HUES64 (cell line): Measurements from ENCODE around the gene BASP1.
"Not testable (repeated sequence)": the region's sequence is repeated elsewhere in the genome, so short reads cannot be mapped to it uniquely, and the experiment has no call there.

Experiments used
- H3K27ac ChIP-seq: 2 replicates; pipeline ENCODE4 v1.7.0; 2013; ENCODE audit warnings: low read depth, low read length, inconsistent platforms
- H3K27me3 ChIP-seq: 2 replicates; pipeline ENCODE4 v1.6.1; 2013; ENCODE audit warnings: mild to moderate bottlenecking, low read length; ENCODE audit not compliant: insufficient read depth
- H3K36me3 ChIP-seq: 2 replicates; pipeline ENCODE4 v1.6.1; 2013; ENCODE audit warnings: mild to moderate bottlenecking, low read length; ENCODE audit not compliant: insufficient read depth
- H3K4me1 ChIP-seq: 2 replicates; pipeline ENCODE4 v1.6.1; 2013; ENCODE audit warnings: mild to moderate bottlenecking, low read length, moderate library complexity; ENCODE audit not compliant: insufficient read depth
- H3K4me3 ChIP-seq: 2 replicates; pipeline ENCODE4 v1.5.1; 2013; ENCODE audit warnings: mild to moderate bottlenecking, low read length, moderate library complexity
- H3K9ac ChIP-seq: 2 replicates; pipeline ENCODE4 v1.6.1; 2013; ENCODE audit warnings: mild to moderate bottlenecking, low read depth, low read length
- H3K9me3 ChIP-seq: 2 replicates; pipeline ENCODE4 v1.6.1; 2013; ENCODE audit warnings: low read depth, low read length; ENCODE audit not compliant: insufficient read depth
- whole genome bisulfite sequencing: fragments of 150-250, 120-280 bp; methylation state at CpG from one replicate; pipeline ENCODE4 v1.1.7; 2013; ENCODE audit warnings: missing lambda C conversion rate; 5-methylcytosine and 5-hydroxymethylcytosine counted together

The BASP1 gene

GRCh38 chr5:17238521-17239041 lies 21.1 kb downstream of the BASP1 start:
- no peak overlapping the region for H3K27ac ChIP-seq
- H3K9ac ChIP-seq = no peak overlapping the region
- no peak overlapping the region for H3K4me3 ChIP-seq
- WGBS = 93% methylated on average over 6 of the region's 6 CpGs
- peaks cover 17% of the 10 kb centered on the region for H3K36me3 ChIP-seq
- H3K27me3 ChIP-seq = no peaks in the 10 kb centered on the region
- H3K4me1 ChIP-seq = peaks cover 21% of the 10 kb centered on the region
- H3K9me3 ChIP-seq = no peaks in the 10 kb centered on the region

GRCh38 chr5:17239953-17240352 lies 22.5 kb downstream of the BASP1 start:
- no peak overlapping the region for H3K9ac ChIP-seq
- no peak overlapping the region for H3K4me3 ChIP-seq
- peaks cover 21% of the 10 kb centered on the region for H3K4me1 ChIP-seq
- no peak overlapping the region for H3K27ac ChIP-seq
- WGBS = 87% methylated on average over 5 of the region's 6 CpGs
- H3K27me3 ChIP-seq = no peaks in the 10 kb centered on the region
- peaks cover 6% of the 10 kb centered on the region for H3K36me3 ChIP-seq
- H3K9me3 ChIP-seq = no peaks in the 10 kb centered on the region

- no peak overlapping the region for H3K4me3 ChIP-seq
- H3K9ac ChIP-seq = no peak overlapping the region
- no peaks in the 10 kb centered on the region for H3K27me3 ChIP-seq
- WGBS = no CpG with 5 or more reads among the region's 1 CpG
- H3K4me1 ChIP-seq = peaks cover 21% of the 10 kb centered on the region
- H3K9me3 ChIP-seq = no peaks in the 10 kb centered on the region
- no peak overlapping the region for H3K27ac ChIP-seq
- H3K36me3 ChIP-seq = peaks cover 6% of the 10 kb centered on the region
Measured at GRCh38 chr5:17240487-17240886, 23.1 kb downstream of the BASP1 start.

DNA sequence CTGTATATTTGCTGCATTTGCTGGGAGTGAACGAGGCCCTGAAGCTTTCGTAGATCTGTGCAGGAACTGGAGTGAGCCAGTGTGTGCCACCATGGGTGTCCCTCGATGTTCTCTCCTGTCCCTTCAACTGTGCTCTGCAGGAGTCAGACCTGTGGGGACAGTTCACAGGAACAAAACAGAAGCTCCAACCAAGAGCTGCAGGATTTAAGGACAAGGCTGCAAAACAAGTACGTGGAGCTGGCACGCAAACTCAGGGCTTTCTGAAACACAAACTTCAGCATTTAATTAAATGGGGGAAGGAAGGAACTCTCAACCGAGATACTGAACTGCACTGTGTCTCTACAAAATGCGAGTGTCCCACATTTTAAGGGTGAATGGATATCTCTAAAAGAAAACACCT lies 24.2 kb downstream of the BASP1 start:
- peaks cover 6% of the 10 kb centered on the region for H3K36me3 ChIP-seq
- H3K4me3 ChIP-seq = no peak overlapping the region
- H3K9ac ChIP-seq = no peak overlapping the region
- peak overlapping the region; percentile 48 for H3K27ac ChIP-seq
- 90% methylated on average over 7 of the region's 7 CpGs for WGBS
- no peaks in the 10 kb centered on the region for H3K27me3 ChIP-seq
- H3K4me1 ChIP-seq = peaks cover 21% of the 10 kb centered on the region
- no peaks in the 10 kb centered on the region for H3K9me3 ChIP-seq

- no peak overlapping the region for H3K4me3 ChIP-seq
- H3K9me3 ChIP-seq = no peaks in the 10 kb centered on the region
- H3K36me3 ChIP-seq = peaks cover 12% of the 10 kb centered on the region
- peaks cover 27% of the 10 kb centered on the region for H3K4me1 ChIP-seq
- WGBS = 95% methylated on average over 11 of the region's 12 CpGs
- H3K27ac ChIP-seq = no peak overlapping the region
- H3K27me3 ChIP-seq = no peaks in the 10 kb centered on the region
- H3K9ac ChIP-seq = no peak overlapping the region
Measured at GRCh38 chr5:17243287-17244063, 26.0 kb downstream of the BASP1 start.

- Histone ChIP-seq H3K9me3 (no peaks in the 10 kb centered on the region), H3K4me3 (no peak overlapping the region), H3K27me3 (no peaks in the 10 kb centered on the region), H3K4me1 (peaks cover 6% of the 10 kb centered on the region), H3K27ac (no peak overlapping the region; the same call in 1 of the 2 replicates), H3K36me3 (peaks cover 21% of the 10 kb centered on the region), H3K9ac (no peak overlapping the region)
- WGBS = 87% methylated on average over 3 of the region's 3 CpGs
Measured at GRCh38 chr5:17249029-17249634, 31.7 kb downstream of the BASP1 start.

GRCh38 chr5:17249841-17250240 lies 32.4 kb downstream of the BASP1 start:
- not testable (repeated sequence) for H3K27ac ChIP-seq, H3K4me1 ChIP-seq, H3K9ac ChIP-seq, H3K27me3 ChIP-seq, H3K4me3 ChIP-seq, H3K9me3 ChIP-seq
- WGBS = 97% methylated on average over 6 of the region's 6 CpGs
- H3K36me3 ChIP-seq = peaks cover 28% of the 10 kb centered on the region

- Histone ChIP-seq H3K9me3 (no peaks in the 10 kb centered on the region), H3K9ac (no peak overlapping the region), H3K27me3 (no peaks in the 10 kb centered on the region), H3K4me3 (no peak overlapping the region), H3K4me1 (peaks cover 17% of the 10 kb centered on the region), H3K27ac (no peak overlapping the region), H3K36me3 (peaks cover 37% of the 10 kb centered on the region)
- WGBS = 86% methylated on average over 1 of the region's 1 CpG
Measured at GRCh38 chr5:17252543-17252942, 35.1 kb downstream of the BASP1 start.

DNA sequence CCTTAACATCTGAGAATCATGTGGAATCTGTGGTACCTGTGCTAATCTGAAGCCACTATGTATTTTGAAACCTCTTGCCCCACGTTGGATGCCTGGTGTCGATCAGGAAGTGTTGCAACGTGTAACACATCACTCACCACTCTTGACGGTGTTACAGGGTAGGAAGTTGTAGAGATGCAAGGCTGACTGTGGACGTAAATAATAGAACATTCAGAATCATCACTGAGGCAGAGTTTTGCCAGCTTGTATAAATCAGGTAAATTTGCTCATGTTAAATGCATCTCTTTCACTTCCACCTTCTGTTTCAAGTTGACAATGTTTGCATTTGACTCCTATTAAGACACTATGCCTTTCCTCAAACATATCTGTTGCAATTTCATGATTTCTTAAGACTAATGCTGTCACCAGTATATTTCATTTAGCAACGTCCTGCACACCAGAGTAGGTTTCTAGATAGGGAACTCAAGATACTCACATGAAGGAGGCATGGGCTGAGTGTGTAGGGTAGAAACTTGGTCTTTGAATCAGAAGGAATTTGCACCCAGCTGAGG lies 38.1 kb downstream of the BASP1 start:
- WGBS = 94% methylated on average over 5 of the region's 6 CpGs
- Histone ChIP-seq H3K36me3 (peaks cover 53% of the 10 kb centered on the region), H3K9me3 (peaks cover 2% of the 10 kb centered on the region; the same call in 1 of the 2 replicates), H3K9ac (no peak overlapping the region), H3K4me1 (peaks cover 27% of the 10 kb centered on the region), H3K27me3 (no peaks in the 10 kb centered on the region), H3K4me3 (no peak overlapping the region), H3K27ac (no peak overlapping the region)

- Histone ChIP-seq H3K27me3 (no peaks in the 10 kb centered on the region), H3K9me3 (peaks cover 2% of the 10 kb centered on the region; the same call in 1 of the 2 replicates), H3K9ac (no peak overlapping the region), H3K36me3 (peaks cover 53% of the 10 kb centered on the region), H3K4me3 (no peak overlapping the region), H3K27ac (no peak overlapping the region), H3K4me1 (peaks cover 33% of the 10 kb centered on the region)
- WGBS = 89% methylated on average over 2 of the region's 3 CpGs
Measured at GRCh38 chr5:17256171-17256570, 38.7 kb downstream of the BASP1 start.

- H3K4me3 ChIP-seq = no peak overlapping the region
- no peak overlapping the region for H3K9ac ChIP-seq
- H3K9me3 ChIP-seq = peaks cover 2% of the 10 kb centered on the region; the same call in 1 of the 2 replicates
Measured at GRCh38 chr5:17256839-17257238, 39.4 kb downstream of the BASP1 start.

More at GRCh38 chr5:17256839-17257238, 39.4 kb downstream of the BASP1 start:
- Histone ChIP-seq H3K4me1 (peaks cover 40% of the 10 kb centered on the region), H3K27me3 (no peaks in the 10 kb centered on the region), H3K36me3 (peaks cover 47% of the 10 kb centered on the region), H3K27ac (no peak overlapping the region)
